DMS114 treated with DMSO at 0.1 percent for 48 hours (cell line): ENCODE measurements around the gene EFCAB14.
"Not testable (repeated sequence)": the region's sequence is repeated elsewhere in the genome, so short reads cannot be mapped to it uniquely, and the experiment has no call there.

Source experiments
- DNase-seq: peaks from one replicate; lab custom pipeline; 2025; ENCODE audit not compliant: unreplicated experiment; lab: John Stamatoyannopoulos, UW

Gene EFCAB14

GRCh38 chr1:46724991-46725735, 6.2 kb upstream of the EFCAB14 start:
- peak; percentile 69 for DNase-seq

DNA sequence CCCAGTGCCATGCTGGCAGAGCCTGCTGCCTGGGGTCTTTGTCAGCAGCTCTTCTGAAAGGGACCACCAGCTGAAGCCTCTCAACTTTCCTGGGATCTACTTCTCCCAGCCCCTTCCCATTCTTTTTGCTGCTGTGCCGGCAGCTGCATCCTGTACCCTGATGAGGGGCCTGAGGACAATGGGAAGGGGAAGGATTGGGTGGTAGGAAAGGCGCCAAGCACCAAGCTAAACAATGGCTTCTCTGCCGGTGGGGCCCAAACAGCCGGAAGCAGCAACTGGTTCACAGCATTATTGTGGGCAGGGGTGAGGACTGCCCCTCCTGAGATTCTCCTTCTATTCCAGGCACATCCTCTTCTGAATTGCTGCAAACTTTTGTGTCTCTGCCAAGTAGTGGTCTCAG, 5.0 kb upstream of the EFCAB14 start:
- no peak for DNase-seq

DNA sequence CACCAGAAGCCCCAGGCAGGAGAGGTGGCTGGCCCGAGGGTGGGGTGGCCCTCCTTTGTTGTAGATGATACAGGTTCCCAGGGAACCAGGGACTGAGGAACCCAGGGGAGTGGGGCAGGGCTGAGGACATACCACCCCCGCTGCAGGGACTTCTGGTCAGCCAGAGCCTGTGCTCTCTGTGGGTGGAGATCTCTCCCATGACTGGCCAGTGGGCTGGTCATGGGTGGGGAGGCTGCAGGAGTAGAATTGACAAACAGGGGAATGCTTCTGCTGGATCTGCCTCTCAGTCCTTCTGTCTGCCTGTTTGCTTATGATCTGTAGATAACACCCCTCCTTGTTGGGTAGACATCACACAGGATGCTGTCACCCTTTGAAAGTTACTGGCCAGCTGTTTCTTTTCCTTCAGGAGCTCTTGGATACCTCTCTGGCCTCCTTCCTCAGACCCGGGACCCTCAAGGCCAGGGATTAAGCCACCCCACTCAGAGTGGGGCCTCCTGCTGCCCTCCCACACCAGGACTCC, 2.8 kb upstream of the EFCAB14 start:
- no peak for DNase-seq

DNA sequence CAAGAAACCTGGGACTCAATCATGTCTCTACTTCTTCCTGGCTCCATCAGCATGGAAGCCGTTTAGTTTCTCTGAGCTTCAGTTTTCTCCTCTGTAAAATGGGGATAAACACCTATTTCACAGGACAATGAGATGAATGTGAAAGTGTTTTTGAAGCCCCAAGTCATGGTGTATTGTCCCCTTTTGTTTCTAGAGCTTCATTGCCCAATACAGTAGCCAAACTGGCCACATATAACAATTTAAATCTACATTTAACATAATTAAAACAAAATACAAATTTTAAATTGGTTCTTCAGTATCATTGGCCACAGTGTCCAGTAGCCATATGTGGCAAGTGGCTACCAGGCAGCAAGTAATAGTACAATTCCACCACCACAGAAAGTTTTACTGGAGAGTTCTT, 2.3 kb upstream of the EFCAB14 start:
- no peak for DNase-seq

GRCh38 chr1:46720319-46720718, 1.4 kb upstream of the EFCAB14 start:
- not testable (repeated sequence) for DNase-seq

GRCh38 chr1:46719689-46720088, 775 bp upstream of the EFCAB14 start:
- DNase-seq = no peak

- DNase-seq = no peak
Observed at GRCh38 chr1:46718340-46718726, 581 bp downstream of the EFCAB14 start.

DNA sequence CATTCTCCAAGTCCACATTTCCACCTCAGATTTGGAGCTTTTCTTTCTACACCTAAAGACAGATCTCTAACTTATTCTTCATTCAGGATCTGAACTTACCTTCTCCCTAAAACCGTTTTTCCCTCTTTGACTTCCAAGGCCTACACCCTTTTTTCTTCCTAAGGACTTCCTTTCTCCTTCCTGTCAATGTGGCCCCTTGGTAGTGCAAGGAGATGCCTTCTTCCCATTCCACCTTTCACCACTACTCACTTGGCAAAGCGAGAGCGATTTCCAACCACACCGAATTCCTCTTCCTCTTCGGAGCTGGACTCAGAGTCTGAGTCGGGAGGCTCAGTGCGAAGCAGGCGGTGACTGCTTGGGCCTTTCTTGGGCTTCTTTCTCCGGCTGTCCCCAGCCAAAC, 1.3 kb downstream of the EFCAB14 start:
- no peak for DNase-seq

DNA sequence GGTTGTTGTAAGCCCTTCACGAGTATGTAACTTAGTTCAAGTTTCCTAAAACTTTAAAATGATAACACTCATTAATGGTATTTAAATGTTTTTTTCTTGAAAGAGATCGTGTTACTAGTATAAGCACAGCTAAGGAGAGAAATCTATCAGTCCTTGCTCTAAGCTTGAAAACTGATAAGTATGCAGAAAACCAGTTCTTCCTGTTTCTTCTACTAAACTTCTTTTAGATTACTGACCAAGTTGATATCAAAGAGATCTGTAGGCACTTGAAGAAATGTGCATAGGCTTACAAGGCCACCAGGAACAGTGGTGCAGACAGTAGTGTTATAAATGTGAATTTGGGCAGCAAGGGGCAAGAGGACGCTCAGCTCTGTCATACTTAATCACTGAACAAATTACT, 3.9 kb downstream of the EFCAB14 start:
- DNase-seq = no peak

DNA sequence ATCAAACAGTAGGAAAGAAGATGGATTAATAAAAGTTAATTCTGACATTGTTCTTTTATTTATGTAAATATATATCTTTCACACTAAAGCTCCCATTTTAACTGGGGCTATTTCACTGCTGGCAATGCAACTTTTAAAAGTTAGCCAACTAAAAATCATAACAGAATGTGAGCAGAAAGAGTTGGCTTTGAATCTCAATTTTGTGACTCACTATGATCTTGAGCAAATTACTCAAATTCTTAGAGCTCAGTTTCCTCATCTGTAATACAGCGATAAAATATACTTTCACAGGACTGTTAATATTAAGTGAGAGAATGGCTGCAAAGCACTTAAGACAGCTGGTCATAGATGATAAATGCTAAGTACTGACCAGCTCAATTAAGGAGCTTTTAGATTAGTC, 10.8 kb downstream of the EFCAB14 start:
- no peak for DNase-seq

DNA sequence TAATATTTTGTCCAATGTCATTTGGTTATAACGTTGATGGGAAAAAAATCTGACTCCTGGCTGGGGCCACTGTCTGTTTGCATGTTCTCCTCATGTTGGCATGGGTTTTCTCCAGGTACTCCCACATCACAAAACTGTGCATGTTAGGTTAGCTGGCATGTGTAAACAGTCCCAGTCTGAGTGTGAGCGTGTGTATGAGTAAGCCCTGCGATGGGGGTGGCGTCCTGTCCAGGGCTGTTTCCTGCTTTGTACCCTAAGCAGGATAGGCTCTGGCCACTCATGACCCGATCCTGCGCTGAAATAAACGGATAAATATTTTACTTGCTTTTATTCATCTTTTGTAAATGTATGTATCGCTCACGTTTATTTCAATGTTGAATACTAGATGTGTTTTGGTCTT, 13.5 kb downstream of the EFCAB14 start:
- no peak for DNase-seq

DNA sequence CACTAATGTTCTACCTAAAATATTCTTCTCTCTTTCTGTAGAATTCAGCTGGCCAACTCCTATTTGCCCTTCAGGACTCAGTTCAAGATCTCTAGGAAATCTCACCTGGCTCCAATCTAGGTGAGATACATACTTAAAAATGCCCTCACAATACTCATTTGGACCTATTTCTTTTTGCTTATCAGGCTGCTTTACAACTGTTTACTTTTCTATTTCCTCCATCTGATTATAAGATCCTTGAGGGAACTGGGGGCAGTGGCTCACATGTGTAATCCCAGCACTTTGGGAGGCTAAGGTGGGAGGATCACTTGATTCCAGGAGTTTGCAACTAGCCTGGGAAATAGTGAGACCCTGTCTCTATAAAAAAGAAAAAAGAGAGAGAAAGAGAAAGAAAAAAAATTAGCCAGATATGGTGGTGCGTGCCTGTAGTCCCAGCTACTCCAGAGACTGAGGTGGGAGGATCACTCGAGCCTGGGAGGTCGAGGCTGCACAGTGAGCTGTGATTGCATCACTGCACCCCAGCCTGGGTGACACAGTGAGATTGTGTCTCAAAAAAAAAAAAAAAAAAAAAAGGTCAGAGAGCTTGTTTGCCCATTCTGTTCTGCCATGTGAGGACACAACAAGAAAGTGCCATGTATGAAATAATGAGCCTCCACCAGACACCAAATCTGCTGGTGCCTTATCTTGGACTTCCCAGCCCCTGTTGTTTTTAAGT, 14.8 kb downstream of the EFCAB14 start:
- no peak for DNase-seq

GRCh38 chr1:46699666-46700065, 19.2 kb downstream of the EFCAB14 start:
- DNase-seq = no peak

- DNase-seq = no peak
Observed at GRCh38 chr1:46697053-46697452, 21.9 kb downstream of the EFCAB14 start.

- DNase-seq = not testable (repeated sequence)
Observed at GRCh38 chr1:46694676-46695075, 24.2 kb downstream of the EFCAB14 start.

DNA sequence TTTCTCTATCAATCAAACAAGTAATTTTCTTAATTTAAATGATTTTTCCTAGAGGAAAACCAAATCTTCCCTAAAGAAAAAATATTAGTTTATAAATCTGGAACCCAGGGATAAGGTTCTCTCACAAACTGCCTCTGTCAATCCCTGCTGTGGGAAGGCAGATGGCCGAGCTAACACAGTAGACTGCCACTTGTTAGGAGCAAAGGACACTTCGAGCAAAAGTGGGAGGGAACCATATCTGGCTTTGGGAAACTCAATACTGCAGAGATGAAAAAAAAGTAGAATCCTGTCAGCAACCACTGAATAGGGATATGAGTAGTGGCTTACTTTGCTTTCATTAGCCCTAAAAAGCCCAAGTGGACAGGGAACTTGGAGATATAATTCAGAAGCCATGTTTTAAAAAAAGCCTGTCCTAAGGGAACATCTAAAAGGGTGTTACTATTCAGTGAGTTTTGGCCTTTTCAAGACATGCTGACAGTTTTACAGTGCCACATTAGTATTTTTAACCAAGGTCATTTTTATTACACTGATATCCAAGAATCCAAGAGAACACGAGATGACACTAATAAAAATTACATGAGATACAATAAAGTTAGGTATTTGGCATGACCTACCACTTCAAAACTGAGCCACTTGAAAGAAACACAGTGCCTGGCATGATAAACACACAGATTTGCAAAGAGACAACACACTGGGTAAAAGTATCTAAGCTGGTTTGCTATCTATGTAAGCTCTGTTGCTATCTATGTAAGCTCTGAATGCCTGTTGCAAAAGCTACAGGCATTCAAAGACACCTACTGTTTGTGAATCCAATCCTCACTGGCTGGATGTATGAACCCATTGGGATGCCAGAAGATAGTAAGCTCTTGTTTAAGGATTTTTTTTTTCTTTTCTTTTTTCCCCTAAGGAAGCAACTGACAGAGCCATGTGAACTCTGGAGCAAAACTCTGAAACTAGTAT, 25.8 kb downstream of the EFCAB14 start:
- no peak for DNase-seq

DNA sequence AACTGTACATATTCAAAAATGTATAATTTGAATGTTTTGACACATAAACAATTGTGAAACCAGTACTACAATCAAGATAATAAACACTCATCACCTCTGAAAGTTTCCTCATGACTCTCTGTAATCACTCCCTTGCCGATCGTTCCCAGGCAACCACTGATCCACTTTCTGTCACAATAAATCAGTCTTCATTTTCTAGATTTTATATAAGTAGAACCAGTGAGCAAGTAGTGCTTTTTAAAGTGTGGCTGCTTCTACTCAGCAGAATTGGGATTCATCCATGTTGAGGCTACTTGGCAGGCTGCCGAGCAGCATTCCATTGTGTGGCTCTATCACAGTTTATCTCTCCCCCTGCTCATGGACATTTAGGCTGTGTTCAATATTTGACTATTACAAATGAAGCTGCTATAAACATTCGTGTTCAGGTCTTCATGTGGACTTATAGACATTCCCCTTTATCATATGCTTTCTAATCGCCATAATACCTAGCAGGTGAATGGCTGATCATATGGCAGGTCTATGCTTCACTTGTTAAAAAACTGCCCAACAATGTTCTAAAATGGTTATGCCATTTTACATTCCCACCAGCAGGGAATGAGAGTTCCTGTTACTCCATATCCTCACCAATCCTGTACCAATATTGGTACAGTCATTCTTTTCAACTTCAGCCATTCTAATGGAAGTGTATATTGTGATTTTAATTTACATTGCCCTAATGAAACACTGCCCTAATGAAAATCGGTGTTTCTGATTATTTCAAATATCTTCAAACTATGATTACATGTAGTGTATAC, 26.7 kb downstream of the EFCAB14 start:
- no peak for DNase-seq

DNA sequence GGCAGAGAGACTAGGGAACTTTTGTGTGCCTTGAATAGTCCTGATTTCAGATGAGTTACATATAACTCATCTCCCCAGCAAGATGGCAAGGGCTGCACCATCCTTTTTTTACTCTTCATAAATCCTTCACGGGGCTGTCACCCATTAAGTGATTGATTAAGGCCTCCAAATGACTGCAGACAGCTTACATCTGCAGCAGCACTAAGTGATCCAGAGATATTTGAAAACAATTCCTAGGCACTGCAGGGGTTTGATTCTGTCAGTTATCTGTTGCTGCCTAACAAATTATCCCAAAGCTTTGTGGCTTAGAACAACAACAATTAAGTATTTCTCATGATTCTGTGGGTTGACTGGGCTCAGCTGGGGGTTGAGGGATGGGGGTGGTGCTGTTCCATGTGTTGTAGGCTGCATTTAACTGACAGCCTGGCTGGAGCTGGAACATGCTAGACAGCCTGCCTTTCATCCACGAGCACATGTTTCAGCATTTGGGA, 27.9 kb downstream of the EFCAB14 start:
- DNase-seq = no peak

GRCh38 chr1:46689897-46690296, 29.0 kb downstream of the EFCAB14 start:
- no peak for DNase-seq

DNA sequence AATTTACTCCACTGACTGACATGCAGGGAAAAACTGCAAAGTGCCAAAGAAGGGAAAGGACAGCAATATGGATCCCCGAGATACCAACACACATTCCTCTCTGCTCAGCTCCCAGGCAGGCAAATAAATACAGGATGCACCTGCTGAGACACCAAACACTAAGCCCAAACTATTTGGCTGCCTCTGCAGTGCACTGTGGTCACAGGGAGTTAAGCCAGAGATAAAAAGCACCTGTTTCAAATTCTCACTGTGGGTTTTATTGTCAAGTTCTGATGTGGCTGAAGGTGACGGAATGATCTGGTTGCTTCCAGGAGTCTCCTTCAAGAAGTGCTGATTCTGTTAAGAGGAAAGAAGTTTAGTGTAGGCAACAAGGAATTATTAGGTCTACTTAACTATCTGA, 29.6 kb downstream of the EFCAB14 start:
- DNase-seq = no peak
